HL-60 (cell line): ENCODE results near the gene ZNF672.
"Not testable (repeated sequence)": the region's sequence is repeated elsewhere in the genome, so short reads cannot be mapped to it uniquely, and the experiment has no call there.

Experiments used
- DNase-seq, 2 experiments: peaks; one replicate each; pipeline ENCODE4 v3.0.0-alpha.2; 2010 to 2020; ENCODE audit warnings: low read depth in 1 of 2, low spot score in 1 of 2
- H3K27ac ChIP-seq: fragments of 250-450 bp; sonication (Bioruptor Pico); replicated peaks from 2 replicates; pipeline ENCODE4 v1.5.1; 2020; ENCODE audit warnings: mild to moderate bottlenecking, moderate library complexity
- H3K27me3 ChIP-seq: fragments of 250-450 bp; sonication (Bioruptor Pico); 2 replicates; pipeline ENCODE4 v1.5.1; 2021; ENCODE audit warnings: mild to moderate bottlenecking, moderate library complexity; ENCODE audit not compliant: insufficient read depth, poor library complexity, severe bottlenecking
- H3K4me3 ChIP-seq: replicated peaks from 2 replicates; pipeline ENCODE4 v1.5.1; 2011; ENCODE audit warnings: mild to moderate bottlenecking, control low read depth, low read length; ENCODE audit not compliant: insufficient read depth
- CTCF ChIP-seq: IDR thresholded peaks from one replicate; pipeline ENCODE4 v1.5.1; 2011; ENCODE audit warnings: low read length, control low read depth, inconsistent platforms; ENCODE audit not compliant: insufficient read depth
- GABPA ChIP-seq: IDR thresholded peaks from 2 replicates; pipeline ENCODE4 v1.6.1; 2012; ENCODE audit warnings: low read depth
- POLR2AphosphoS5 ChIP-seq: IDR thresholded peaks from 2 replicates; pipeline ENCODE4 v1.6.1; 2012; ENCODE audit warnings: low read depth
- SPI1 ChIP-seq: IDR thresholded peaks from 2 replicates; pipeline ENCODE4 v1.6.1; 2012; ENCODE audit warnings: low read depth, mild to moderate bottlenecking, borderline replicate concordance
- TF ChIP-seq, protein P1 (sequence below): IDR thresholded peaks from 2 replicates; pipeline ENCODE4 v1.6.1; 2012; ENCODE audit warnings: low read depth; ENCODE audit not compliant: insufficient replicate concordance

The ZNF672 gene

GRCh38 chr1:248881261-248881660 is 43.2 kb downstream of the ZNF672 start:
- no peak overlapping the region for H3K27ac ChIP-seq
- no peak overlapping the region for H3K4me3 ChIP-seq
- H3K27me3 ChIP-seq, result no peaks in the 10 kb centered on the region
- DNase-seq, result no peak
- TF ChIP-seq GABPA, result no peak
- TF ChIP-seq CTCF, result no peak
- TF ChIP-seq, protein P1, sequence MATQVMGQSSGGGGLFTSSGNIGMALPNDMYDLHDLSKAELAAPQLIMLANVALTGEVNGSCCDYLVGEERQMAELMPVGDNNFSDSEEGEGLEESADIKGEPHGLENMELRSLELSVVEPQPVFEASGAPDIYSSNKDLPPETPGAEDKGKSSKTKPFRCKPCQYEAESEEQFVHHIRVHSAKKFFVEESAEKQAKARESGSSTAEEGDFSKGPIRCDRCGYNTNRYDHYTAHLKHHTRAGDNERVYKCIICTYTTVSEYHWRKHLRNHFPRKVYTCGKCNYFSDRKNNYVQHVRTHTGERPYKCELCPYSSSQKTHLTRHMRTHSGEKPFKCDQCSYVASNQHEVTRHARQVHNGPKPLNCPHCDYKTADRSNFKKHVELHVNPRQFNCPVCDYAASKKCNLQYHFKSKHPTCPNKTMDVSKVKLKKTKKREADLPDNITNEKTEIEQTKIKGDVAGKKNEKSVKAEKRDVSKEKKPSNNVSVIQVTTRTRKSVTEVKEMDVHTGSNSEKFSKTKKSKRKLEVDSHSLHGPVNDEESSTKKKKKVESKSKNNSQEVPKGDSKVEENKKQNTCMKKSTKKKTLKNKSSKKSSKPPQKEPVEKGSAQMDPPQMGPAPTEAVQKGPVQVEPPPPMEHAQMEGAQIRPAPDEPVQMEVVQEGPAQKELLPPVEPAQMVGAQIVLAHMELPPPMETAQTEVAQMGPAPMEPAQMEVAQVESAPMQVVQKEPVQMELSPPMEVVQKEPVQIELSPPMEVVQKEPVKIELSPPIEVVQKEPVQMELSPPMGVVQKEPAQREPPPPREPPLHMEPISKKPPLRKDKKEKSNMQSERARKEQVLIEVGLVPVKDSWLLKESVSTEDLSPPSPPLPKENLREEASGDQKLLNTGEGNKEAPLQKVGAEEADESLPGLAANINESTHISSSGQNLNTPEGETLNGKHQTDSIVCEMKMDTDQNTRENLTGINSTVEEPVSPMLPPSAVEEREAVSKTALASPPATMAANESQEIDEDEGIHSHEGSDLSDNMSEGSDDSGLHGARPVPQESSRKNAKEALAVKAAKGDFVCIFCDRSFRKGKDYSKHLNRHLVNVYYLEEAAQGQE, result no peak
- no peak for TF ChIP-seq SPI1
- TF ChIP-seq POLR2AphosphoS5, result no peak

GRCh38 chr1:248882427-248882826 is 44.4 kb downstream of the ZNF672 start:
- not testable (repeated sequence) for H3K27me3 ChIP-seq, H3K4me3 ChIP-seq, DNase-seq

GRCh38 chr1:248884632-248885295 is 46.7 kb downstream of the ZNF672 start:
- Histone ChIP-seq H3K27ac (no peak overlapping the region), H3K4me3 (no peak overlapping the region), H3K27me3 (no peaks in the 10 kb centered on the region)
- TF ChIP-seq, protein P1, result no peak
- TF ChIP-seq CTCF, result no peak
- TF ChIP-seq SPI1, result no peak
- TF ChIP-seq GABPA, result no peak
- TF ChIP-seq POLR2AphosphoS5, result no peak
- no peak for DNase-seq

More at GRCh38 chr1:248882427-248882826, 44.4 kb downstream of the ZNF672 start:
- not testable (repeated sequence) for H3K27ac ChIP-seq

GRCh38 chr1:248885646-248886045 is 47.6 kb downstream of the ZNF672 start:
- Histone ChIP-seq H3K4me3 (no peak overlapping the region), H3K27ac (no peak overlapping the region), H3K27me3 (no peaks in the 10 kb centered on the region)
- TF ChIP-seq, protein P1, result no peak
- TF ChIP-seq GABPA (no peak), SPI1 (no peak), CTCF (no peak), POLR2AphosphoS5 (no peak)
- no peak for DNase-seq
